SK-N-SH treated with all-trans-retinoic acid at 6 μM for 48 hours (cell line): ENCODE results near the gene ACE.

Experiments
- ATAC-seq: fragments of 200-7000 bp; cut with Tn5 transposase; 3 replicates; pipeline ENCODE4 v1.9.1; 2020; ENCODE audit warnings: mild to moderate bottlenecking, moderate library complexity
- ARNTL ChIP-seq: fragments of 450-650 bp; formaldehyde crosslinking; IDR thresholded peaks from 2 replicates; pipeline ENCODE4 v1.5.0; 2020; ENCODE audit warnings: low read depth, mild to moderate bottlenecking, moderate library complexity, borderline replicate concordance
- BACH2 ChIP-seq: fragments of 250-450 bp; sonication (Bioruptor Pico); IDR thresholded peaks from 2 replicates; pipeline ENCODE4 v1.9.0; 2021; ENCODE audit warnings: mild to moderate bottlenecking, borderline replicate concordance
- CREB5 ChIP-seq: fragments of 250-450 bp; sonication (Bioruptor Pico); IDR thresholded peaks from 2 replicates; pipeline ENCODE4 v1.5.1; 2020; ENCODE audit warnings: low read depth, mild to moderate bottlenecking, moderate library complexity
- CSDC2 ChIP-seq: fragments of 250-450 bp; sonication (Bioruptor Pico); IDR thresholded peaks from 2 replicates; pipeline ENCODE4 v1.5.0; 2020; ENCODE audit warnings: mild to moderate bottlenecking, moderate library complexity
- ESRRG ChIP-seq: fragments of 250-450 bp; sonication (Bioruptor Pico); IDR thresholded peaks from 2 replicates; pipeline ENCODE4 v1.6.1; 2021; ENCODE audit warnings: mild to moderate bottlenecking
- ISL1 ChIP-seq: fragments of 250-450 bp; sonication (Bioruptor Pico); IDR thresholded peaks from 2 replicates; pipeline ENCODE4 v2.1.2; 2022; ENCODE audit warnings: mild to moderate bottlenecking, moderate library complexity
- OSR1 ChIP-seq: fragments of 250-450 bp; sonication (Bioruptor Pico); IDR thresholded peaks from 2 replicates; pipeline ENCODE4 v1.8.0; 2022; ENCODE audit warnings: moderate library complexity, mild to moderate bottlenecking, inconsistent platforms
- PATZ1 ChIP-seq: fragments of 250-450 bp; sonication (Bioruptor Pico); IDR thresholded peaks from 2 replicates; pipeline ENCODE4 v1.8.0; 2020; ENCODE audit warnings: mild to moderate bottlenecking, moderate library complexity, borderline replicate concordance
- POU6F1 ChIP-seq: fragments of 250-450 bp; sonication (Bioruptor Pico); IDR thresholded peaks from 2 replicates; pipeline ENCODE4 v1.8.0; 2021; ENCODE audit warnings: low read depth, mild to moderate bottlenecking, moderate library complexity, borderline replicate concordance
- PPARA ChIP-seq: fragments of 250-450 bp; sonication (Bioruptor Pico); IDR thresholded peaks from 2 replicates; pipeline ENCODE4 v1.5.0; 2020; ENCODE audit warnings: mild to moderate bottlenecking, borderline replicate concordance
- RARB ChIP-seq: fragments of 250-450 bp; sonication (Bioruptor Pico); IDR thresholded peaks from 2 replicates; pipeline ENCODE4 v1.8.0; 2021; ENCODE audit warnings: mild to moderate bottlenecking, moderate library complexity
- TCF4 ChIP-seq: fragments of 250-450 bp; sonication (Bioruptor Pico); IDR thresholded peaks from 2 replicates; pipeline ENCODE4 v1.8.0; 2021; ENCODE audit warnings: mild to moderate bottlenecking, moderate library complexity, borderline replicate concordance
- TOX ChIP-seq: fragments of 250-450 bp; sonication (Bioruptor Pico); IDR thresholded peaks from 2 replicates; pipeline ENCODE4 v1.8.0; 2021; ENCODE audit warnings: mild to moderate bottlenecking, moderate library complexity, borderline replicate concordance
- TSHZ2 ChIP-seq: fragments of 250-450 bp; sonication (Bioruptor Pico); IDR thresholded peaks from 2 replicates; pipeline ENCODE4 v1.5.0; 2020; ENCODE audit warnings: mild to moderate bottlenecking, moderate library complexity
- ZC3H10 ChIP-seq: fragments of 250-450 bp; sonication (Bioruptor Pico); IDR thresholded peaks from 2 replicates; pipeline ENCODE4 v1.5.1; 2021; ENCODE audit warnings: mild to moderate bottlenecking, moderate library complexity
- ZFP3 ChIP-seq: fragments of 250-450 bp; sonication (Bioruptor Pico); IDR thresholded peaks from 2 replicates; pipeline ENCODE4 v1.5.0; 2020; ENCODE audit warnings: mild to moderate bottlenecking, moderate library complexity
- ZFP30 ChIP-seq: fragments of 450-650 bp; formaldehyde crosslinking; IDR thresholded peaks from 2 replicates; pipeline ENCODE4 v1.5.0; 2022; ENCODE audit warnings: mild to moderate bottlenecking, moderate library complexity
- ZNF565 ChIP-seq: fragments of 450-650 bp; formaldehyde crosslinking; conservative IDR thresholded peaks from 2 replicates; pipeline ENCODE4 v1.5.0; 2020; ENCODE audit warnings: low read depth, mild to moderate bottlenecking, moderate library complexity
- ZNF70 ChIP-seq: fragments of 450-650 bp; formaldehyde crosslinking; IDR thresholded peaks from 2 replicates; pipeline ENCODE4 v1.5.0; 2020; ENCODE audit warnings: mild to moderate bottlenecking, moderate library complexity
- ZNF8 ChIP-seq: fragments of 450-650 bp; formaldehyde crosslinking; IDR thresholded peaks from 2 replicates; pipeline ENCODE4 v1.5.0; 2020; ENCODE audit warnings: mild to moderate bottlenecking, moderate library complexity
- TF ChIP-seq, protein P1 (sequence below): fragments of 250-450 bp; sonication (Bioruptor Pico); IDR thresholded peaks from 2 replicates; pipeline ENCODE4 v1.5.1; 2021; ENCODE audit warnings: mild to moderate bottlenecking, moderate library complexity

The ACE gene

DNA sequence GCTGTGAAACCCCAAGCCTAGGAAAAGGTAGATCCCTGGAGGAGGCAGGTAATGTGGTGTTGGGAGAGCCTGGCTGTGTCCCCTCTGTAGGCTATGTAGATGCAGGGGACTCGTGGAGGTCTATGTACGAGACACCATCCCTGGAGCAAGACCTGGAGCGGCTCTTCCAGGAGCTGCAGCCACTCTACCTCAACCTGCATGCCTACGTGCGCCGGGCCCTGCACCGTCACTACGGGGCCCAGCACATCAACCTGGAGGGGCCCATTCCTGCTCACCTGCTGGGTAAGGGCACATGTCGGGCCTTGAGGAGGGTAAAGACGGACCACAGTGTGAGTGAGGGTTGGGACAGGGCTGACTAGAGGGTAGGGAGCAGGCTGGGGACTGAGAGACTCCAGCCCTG, 12.0 kb downstream of the ACE start:
- ATAC-seq = no peak
- TF ChIP-seq TSHZ2 (CRISPR knock-in tag) = no peak
- no peak for TF ChIP-seq TCF4 (CRISPR knock-in tag)
- TF ChIP-seq TOX (CRISPR knock-in tag) = no peak
- no peak for TF ChIP-seq ARNTL (CRISPR knock-in tag)
- no peak for TF ChIP-seq ISL1
- TF ChIP-seq, protein P1, sequence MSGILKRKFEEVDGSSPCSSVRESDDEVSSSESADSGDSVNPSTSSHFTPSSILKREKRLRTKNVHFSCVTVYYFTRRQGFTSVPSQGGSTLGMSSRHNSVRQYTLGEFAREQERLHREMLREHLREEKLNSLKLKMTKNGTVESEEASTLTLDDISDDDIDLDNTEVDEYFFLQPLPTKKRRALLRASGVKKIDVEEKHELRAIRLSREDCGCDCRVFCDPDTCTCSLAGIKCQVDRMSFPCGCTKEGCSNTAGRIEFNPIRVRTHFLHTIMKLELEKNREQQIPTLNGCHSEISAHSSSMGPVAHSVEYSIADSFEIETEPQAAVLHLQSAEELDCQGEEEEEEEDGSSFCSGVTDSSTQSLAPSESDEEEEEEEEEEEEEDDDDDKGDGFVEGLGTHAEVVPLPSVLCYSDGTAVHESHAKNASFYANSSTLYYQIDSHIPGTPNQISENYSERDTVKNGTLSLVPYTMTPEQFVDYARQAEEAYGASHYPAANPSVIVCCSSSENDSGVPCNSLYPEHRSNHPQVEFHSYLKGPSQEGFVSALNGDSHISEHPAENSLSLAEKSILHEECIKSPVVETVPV (CRISPR knock-in tag) = no peak
- no peak for TF ChIP-seq OSR1 (CRISPR knock-in tag)
- no peak for TF ChIP-seq ZNF8 (CRISPR knock-in tag)
- TF ChIP-seq ZNF565 (CRISPR knock-in tag) = no peak
- no peak for TF ChIP-seq ZFP3 (CRISPR knock-in tag)
- no peak for TF ChIP-seq PPARA (CRISPR knock-in tag)
- TF ChIP-seq RARB = no peak
- TF ChIP-seq POU6F1 (CRISPR knock-in tag) = no peak
- no peak for TF ChIP-seq ZFP30 (CRISPR knock-in tag)
- TF ChIP-seq PATZ1 (CRISPR knock-in tag) = no peak
- TF ChIP-seq ESRRG (CRISPR knock-in tag) = no peak
- TF ChIP-seq BACH2 (CRISPR knock-in tag) = no peak
- TF ChIP-seq ZC3H10 (CRISPR knock-in tag) = no peak
- no peak for TF ChIP-seq ZNF70
- no peak for TF ChIP-seq CREB5 (CRISPR knock-in tag)

GRCh38 chr17:63489291-63489690, 12.4 kb downstream of the ACE start:
- TF ChIP-seq CSDC2 (no peak), POU6F1 (CRISPR knock-in tag) (no peak), BACH2 (CRISPR knock-in tag) (no peak), ZC3H10 (CRISPR knock-in tag) (no peak)

More at GRCh38 chr17:63489291-63489690, 12.4 kb downstream of the ACE start:
- ATAC-seq = no peak
